C4-2B (cell line): Measurements from ENCODE around the gene SPSB1.

Source experiments
- H3K27ac ChIP-seq: fragments of 450-650 bp; 2 replicates; pipeline ENCODE4 v1.5.1; 2017
- ZFX ChIP-seq: fragments of 450-650 bp; IDR thresholded peaks from 2 replicates; pipeline ENCODE4 v1.6.1; 2017
- TF ChIP-seq, protein P1 (sequence below): fragments of 450-650 bp; conservative IDR thresholded peaks from 2 replicates; pipeline ENCODE4 v1.5.1; 2017; ENCODE audit warnings: mild to moderate bottlenecking

SPSB1 gene

DNA sequence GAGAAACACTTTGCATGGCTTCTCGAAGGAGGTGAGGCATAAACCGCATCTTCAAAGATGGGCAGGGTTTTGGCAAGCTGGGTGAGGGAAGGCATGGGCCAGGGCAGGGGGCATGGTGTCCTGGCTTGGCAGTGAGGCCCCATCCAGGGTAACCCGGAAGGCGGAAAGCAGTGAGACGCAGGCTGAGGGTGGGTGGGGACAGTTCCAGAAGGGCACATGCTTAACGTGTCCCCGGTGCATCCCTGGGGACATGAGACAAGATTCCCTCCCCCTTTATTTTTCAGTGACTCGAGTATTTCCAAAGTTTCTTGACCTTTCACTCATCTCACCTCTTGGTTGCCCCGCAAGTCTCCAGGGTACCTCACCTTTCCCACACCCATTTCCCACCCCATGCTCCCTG lies 123.8 kb downstream of the SPSB1 start:
- TF ChIP-seq, protein P1, sequence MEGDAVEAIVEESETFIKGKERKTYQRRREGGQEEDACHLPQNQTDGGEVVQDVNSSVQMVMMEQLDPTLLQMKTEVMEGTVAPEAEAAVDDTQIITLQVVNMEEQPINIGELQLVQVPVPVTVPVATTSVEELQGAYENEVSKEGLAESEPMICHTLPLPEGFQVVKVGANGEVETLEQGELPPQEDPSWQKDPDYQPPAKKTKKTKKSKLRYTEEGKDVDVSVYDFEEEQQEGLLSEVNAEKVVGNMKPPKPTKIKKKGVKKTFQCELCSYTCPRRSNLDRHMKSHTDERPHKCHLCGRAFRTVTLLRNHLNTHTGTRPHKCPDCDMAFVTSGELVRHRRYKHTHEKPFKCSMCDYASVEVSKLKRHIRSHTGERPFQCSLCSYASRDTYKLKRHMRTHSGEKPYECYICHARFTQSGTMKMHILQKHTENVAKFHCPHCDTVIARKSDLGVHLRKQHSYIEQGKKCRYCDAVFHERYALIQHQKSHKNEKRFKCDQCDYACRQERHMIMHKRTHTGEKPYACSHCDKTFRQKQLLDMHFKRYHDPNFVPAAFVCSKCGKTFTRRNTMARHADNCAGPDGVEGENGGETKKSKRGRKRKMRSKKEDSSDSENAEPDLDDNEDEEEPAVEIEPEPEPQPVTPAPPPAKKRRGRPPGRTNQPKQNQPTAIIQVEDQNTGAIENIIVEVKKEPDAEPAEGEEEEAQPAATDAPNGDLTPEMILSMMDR: no peak
- no peak for TF ChIP-seq ZFX
- H3K27ac ChIP-seq: no peak overlapping the region

DNA sequence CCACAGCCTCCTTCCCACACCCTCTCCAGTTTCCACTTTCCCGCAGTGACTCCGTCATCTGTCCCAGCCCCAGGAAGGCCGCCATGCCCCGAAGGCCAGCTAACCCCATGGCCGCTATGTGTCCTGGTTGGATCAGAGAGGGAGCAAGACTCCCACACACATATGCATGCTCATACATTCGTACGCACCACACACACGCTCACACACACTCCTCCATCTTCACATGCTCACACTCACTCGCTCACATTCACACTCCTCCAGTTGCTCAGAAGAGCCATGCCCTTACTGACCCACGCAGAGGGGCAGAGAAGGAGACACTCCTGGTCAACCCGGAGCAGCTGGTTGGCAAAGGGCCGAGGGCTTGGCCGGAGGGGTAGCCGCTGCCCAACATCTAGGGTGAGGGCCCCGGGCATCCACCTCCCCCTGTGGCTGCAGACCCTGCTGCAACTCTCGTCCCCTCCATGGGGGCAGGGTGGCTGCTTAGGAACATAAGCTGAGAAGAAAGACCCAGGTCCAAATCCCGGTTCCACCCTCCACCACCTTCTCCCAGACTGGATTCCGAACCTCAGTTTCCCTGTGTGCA lies 124.3 kb downstream of the SPSB1 start:
- TF ChIP-seq, protein P1: no peak
- no peak for TF ChIP-seq ZFX
- no peak overlapping the region for H3K27ac ChIP-seq

DNA sequence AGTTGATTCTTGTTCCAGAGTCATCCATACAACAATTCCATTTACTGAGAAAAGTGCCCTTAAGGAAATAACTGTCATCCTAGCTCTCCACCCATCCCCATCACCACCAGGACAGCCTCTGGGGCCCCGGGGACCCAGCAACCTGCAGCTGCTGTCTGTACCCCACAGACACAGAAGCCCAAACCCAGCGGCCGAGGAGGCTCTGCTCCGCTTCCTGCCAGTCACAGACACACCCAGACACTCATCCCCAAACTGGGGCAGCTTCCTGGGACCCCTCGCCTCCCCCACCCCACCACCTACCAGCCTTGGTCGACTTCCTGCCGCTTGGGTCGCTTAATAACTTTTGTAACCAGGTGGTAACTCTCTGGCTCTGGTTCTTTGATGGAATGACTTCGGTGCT lies 125.0 kb downstream of the SPSB1 start:
- H3K27ac ChIP-seq: no peak overlapping the region
- TF ChIP-seq, protein P1: no peak
- TF ChIP-seq ZFX: no peak

DNA sequence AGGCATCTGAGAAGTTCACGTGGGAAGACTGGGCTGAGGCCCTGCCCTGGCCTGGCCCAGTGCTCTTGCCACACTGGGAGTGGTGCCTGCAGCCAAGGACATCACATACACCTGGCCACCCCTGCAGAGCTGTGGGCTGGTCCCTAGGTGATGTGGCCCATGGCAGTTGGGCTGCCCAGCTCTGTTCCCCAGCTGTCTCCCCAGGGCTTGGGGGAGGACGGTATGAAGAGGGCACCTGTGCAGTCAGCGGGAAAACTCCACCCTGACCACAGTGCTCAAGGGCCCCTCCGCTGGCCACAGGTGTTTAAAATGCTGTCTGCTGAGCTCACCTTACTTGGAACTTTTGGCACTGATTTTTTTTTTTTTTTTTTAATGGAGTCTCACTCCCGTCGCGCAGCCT lies 126.2 kb downstream of the SPSB1 start:
- TF ChIP-seq ZFX: no peak
- TF ChIP-seq, protein P1: no peak
- no peak overlapping the region for H3K27ac ChIP-seq
